CD14-positive monocyte (primary cell): ENCODE data around the gene CAMTA1. TPM values are rescaled to one million over a fixed set of nuclear protein-coding genes. Genes with fewer than 3 reads are reported as not detected.

Source experiments
- DNase-seq, 3 donors: peaks; one replicate each; pipeline ENCODE4 v3.0.0-alpha.2; 2011 to 2022
- H2AFZ ChIP-seq: 2 replicates; pipeline ENCODE4 v1.6.0; 2012; ENCODE audit warnings: mild to moderate bottlenecking, low read depth, low read length, inconsistent platforms; ENCODE audit not compliant: insufficient read depth, poor library complexity, severe bottlenecking
- H3K27ac ChIP-seq, 2 donors: 1 replicate in 1 of 2; 2 replicates in 1 of 2; pipeline ENCODE4 v1.5.1; 2012 to 2013; ENCODE audit warnings: low read length in 2 of 2, control low read depth in 1 of 2, inconsistent platforms in 1 of 2, low read depth in 1 of 2, mild to moderate bottlenecking in 1 of 2
- H3K27me3 ChIP-seq, 2 donors: one replicate each; pipeline versions ENCODE4 v1.6.0 to v1.6.1; 2011 to 2013; ENCODE audit warnings: low read length in 2 of 2; ENCODE audit not compliant: control insufficient read depth in 2 of 2, insufficient read depth in 2 of 2
- H3K36me3 ChIP-seq, 2 donors: replicated peaks in 1 of 2; 1 replicate in 1 of 2; 2 replicates in 1 of 2; pipeline versions ENCODE4 v1.5.1 to v1.6.1; 2012 to 2013; ENCODE audit warnings: low read length in 2 of 2, control low read depth in 1 of 2, inconsistent platforms in 1 of 2, mild to moderate bottlenecking in 1 of 2; ENCODE audit not compliant: insufficient read depth in 2 of 2, control insufficient read depth in 1 of 2
- H3K4me1 ChIP-seq, 2 donors: 1 replicate in 1 of 2; 2 replicates in 1 of 2; pipeline versions ENCODE4 v1.5.1 to v1.6.1; 2012 to 2013; ENCODE audit warnings: low read length in 2 of 2, control low read depth in 1 of 2, inconsistent platforms in 1 of 2, mild to moderate bottlenecking in 1 of 2, moderate library complexity in 1 of 2; ENCODE audit not compliant: insufficient read depth in 2 of 2, control insufficient read depth in 1 of 2
- H3K4me2 ChIP-seq: replicated peaks from 2 replicates; pipeline ENCODE3; 2012; ENCODE audit warnings: low read length, moderate library complexity, mild to moderate bottlenecking; ENCODE audit not compliant: poor library complexity, severe bottlenecking; ENCODE audit errors: extremely low read depth
- H3K4me3 ChIP-seq, 3 experiments: fragments of 200-600 bp in 1 of 3; sonication (generic) in 1 of 3; replicated peaks in 1 of 3; 1 replicate in 2 of 3; 2 replicates in 1 of 3; pipeline ENCODE4 v1.5.1; 2011 to 2013; ENCODE audit warnings: low read length in 3 of 3, mild to moderate bottlenecking in 3 of 3, control low read depth in 2 of 3, low read depth in 2 of 3, inconsistent platforms in 1 of 3, moderate library complexity in 1 of 3
- H3K79me2 ChIP-seq: 2 replicates; pipeline ENCODE4 v1.6.0; 2012; ENCODE audit warnings: mild to moderate bottlenecking, control low read depth, inconsistent platforms, low read length, moderate library complexity; ENCODE audit not compliant: insufficient read depth
- H3K9ac ChIP-seq: 2 replicates; pipeline ENCODE4 v1.6.0; 2017; ENCODE audit warnings: low read length, mild to moderate bottlenecking; ENCODE audit not compliant: insufficient read depth, poor library complexity, severe bottlenecking
- H3K9me3 ChIP-seq, 2 donors: replicated peaks in 1 of 2; 1 replicate in 1 of 2; 2 replicates in 1 of 2; pipeline versions ENCODE4 v1.5.1 to v1.6.1; 2012 to 2013; ENCODE audit warnings: low read length in 2 of 2, control low read depth in 1 of 2; ENCODE audit not compliant: control insufficient read depth in 1 of 2, insufficient read depth in 1 of 2
- H4K20me1 ChIP-seq: 2 replicates; pipeline ENCODE4 v1.6.0; 2012; ENCODE audit warnings: mild to moderate bottlenecking, low read length, control low read depth, moderate library complexity; ENCODE audit not compliant: insufficient read depth
- H3K27ac Mint-ChIP-seq, 7 donors: one replicate each; pipeline ENCODE4 v1.8.0; 2020; ENCODE audit warnings: mild to moderate bottlenecking in 7 of 7, mixed read lengths in 7 of 7, moderate library complexity in 6 of 7, inconsistent platforms in 2 of 7
- H3K27me3 Mint-ChIP-seq, 3 donors: one replicate each; pipeline ENCODE4 v1.8.0; 2021 to 2022; ENCODE audit warnings: low read depth in 3 of 3, mild to moderate bottlenecking in 3 of 3, mixed read lengths in 3 of 3, moderate library complexity in 3 of 3, inconsistent platforms in 1 of 3
- H3K36me3 Mint-ChIP-seq, 2 donors: one replicate each; pipeline ENCODE4 v1.8.0; 2020; ENCODE audit warnings: mixed read lengths in 2 of 2, inconsistent platforms in 1 of 2, mild to moderate bottlenecking in 1 of 2
- H3K4me1 Mint-ChIP-seq: one replicate; pipeline ENCODE4 v1.8.0; 2020; ENCODE audit warnings: mild to moderate bottlenecking, mixed read lengths
- H3K4me3 Mint-ChIP-seq, 2 donors: one replicate each; pipeline ENCODE4 v1.8.0; 2020; ENCODE audit warnings: mild to moderate bottlenecking in 2 of 2, mixed read lengths in 2 of 2, moderate library complexity in 1 of 2
- H3K9me3 Mint-ChIP-seq, 7 donors: one replicate each; pipeline ENCODE4 v1.8.0; 2020 to 2022; ENCODE audit warnings: mixed read lengths in 7 of 7, mild to moderate bottlenecking in 6 of 7, moderate library complexity in 6 of 7, inconsistent platforms in 2 of 7
- CTCF ChIP-seq: fragments of 200-600 bp; IDR thresholded peaks from one replicate; pipeline ENCODE4 v1.8.0; 2022; ENCODE audit warnings: antibody characterized with exemption, mild to moderate bottlenecking
- WGBS: methylation state at CpG from one replicate; pipeline ENCODE4 v1.1.5; 2013; ENCODE audit warnings: missing lambda C conversion rate; ENCODE audit not compliant: insufficient coverage; 5-methylcytosine and 5-hydroxymethylcytosine counted together
- intact Hi-C, 2 donors: fragments of 100-400 bp; cut with micrococcal nuclease; formaldehyde crosslinking; loops; one replicate each; pipeline versions ENCODE4 v1.15.0 to v1.15.1; 2023
- polyA plus RNA-seq, 3 donors: library from polyadenylated mRNA; depleted of rRNA in 1 of 3; unstranded in 2 of 3; stranded (reverse) in 1 of 3; fragments of 300-500 nt in 2 of 3; fragments of >200 nt in 1 of 3; fragmentation: Illumina TruSeq in 2 of 3; gene quantifications; 1 replicate in 2 of 3; 2 replicates in 1 of 3; pipeline ENCODE4 v1.2.3, GENCODE V29; 2012 to 2021

The CAMTA1 gene
- polyA plus RNA-seq, 3 donors = 52.0 to 89.6 (median 78.3) TPM

DNA sequence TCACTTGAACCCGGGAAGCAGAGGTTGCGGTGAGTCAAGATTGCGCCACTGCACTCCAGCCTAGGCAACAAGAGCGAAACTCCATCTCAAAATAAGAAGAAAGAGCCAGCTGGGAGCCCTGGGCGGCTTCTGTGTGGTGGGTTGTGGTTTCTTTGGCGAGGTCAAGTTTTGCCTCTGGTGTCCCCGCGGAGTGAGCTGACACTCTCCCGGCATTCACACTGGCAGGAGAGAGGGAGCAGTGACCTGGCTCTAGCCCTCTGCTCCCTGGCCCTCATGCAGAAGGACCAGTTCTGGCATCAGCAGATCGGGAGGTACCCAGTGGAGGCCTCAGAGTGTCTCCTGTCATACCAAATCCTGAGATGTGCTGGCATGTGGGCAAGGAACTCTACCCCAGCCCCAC lies 904.8 kb downstream of the CAMTA1 start:
- H3K27me3 Mint-ChIP-seq = peaks cover 10 to 16% (median 10%) of the 10 kb centered on the region in 3 donors

DNA sequence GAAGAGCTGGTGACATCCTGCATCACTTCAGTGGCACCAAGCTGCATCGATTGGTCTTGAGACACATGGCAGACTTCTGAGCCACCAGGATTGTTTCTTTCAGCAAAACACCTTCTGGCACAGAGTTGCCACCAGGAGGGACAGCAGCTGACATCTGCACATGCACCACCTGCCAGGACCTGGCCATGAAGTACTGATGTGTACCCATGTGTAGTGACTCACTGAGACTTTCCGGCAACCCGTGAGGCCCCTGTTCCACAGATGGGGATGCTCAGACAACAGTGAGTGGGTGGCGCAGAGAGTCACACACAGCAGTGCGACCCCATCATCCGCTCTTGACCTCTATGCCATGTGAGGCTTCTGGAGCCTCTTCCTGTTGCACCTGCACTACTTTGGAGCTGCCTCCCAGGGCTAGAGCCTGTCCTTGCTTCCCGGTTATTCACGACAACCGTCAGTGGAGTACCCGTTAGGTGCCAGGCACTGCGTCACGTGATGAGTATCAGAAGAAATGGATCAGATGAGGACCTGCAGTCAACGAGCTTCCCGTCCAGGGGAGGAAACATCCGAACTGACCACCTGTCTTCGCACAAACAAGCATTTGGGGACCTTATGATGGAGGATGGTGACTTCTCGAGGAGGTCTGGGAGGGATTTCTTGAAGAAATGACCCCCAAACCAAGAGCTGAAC lies 905.4 kb downstream of the CAMTA1 start:
- intact Hi-C loops = no loop called here
- Mint-ChIP-seq H3K27ac (no peak overlapping the region), H3K27me3 (peaks cover 6 to 16% (median 10%) of the 10 kb centered on the region in 3 donors), H3K4me3 (no peak overlapping the region), H3K36me3 (no peaks in the 10 kb centered on the region), H3K4me1 (no peaks in the 10 kb centered on the region), H3K9me3 (peaks cover 23 to 32% (median 28%) of the 10 kb centered on the region in 7 donors)
- no peak for DNase-seq
- Histone ChIP-seq H3K79me2 (no peaks in the 10 kb centered on the region), H4K20me1 (no peaks in the 10 kb centered on the region), H3K4me2 (no peak overlapping the region), H3K9me3 (peaks cover 22 to 26% of the 10 kb centered on the region in 2 donors), H3K27ac (no peak overlapping the region), H3K36me3 (no peaks in the 10 kb centered on the region), H3K9ac (no peak overlapping the region), H3K4me3 (no peak overlapping the region), H3K27me3 (no peaks in the 10 kb centered on the region), H3K4me1 (no peaks in the 10 kb centered on the region), H2AFZ (no peak overlapping the region)
- WGBS = 95% methylated on average over 16 of the region's 17 CpGs
- no peak for TF ChIP-seq CTCF

More for the DNA sequence above, 904.8 kb downstream of the CAMTA1 start:
- H3K36me3 Mint-ChIP-seq = no peaks in the 10 kb centered on the region
- Histone ChIP-seq H3K4me2 (no peak overlapping the region), H3K79me2 (no peaks in the 10 kb centered on the region), H2AFZ (no peak overlapping the region), H3K9ac (no peak overlapping the region), H3K36me3 (no peaks in the 10 kb centered on the region), H3K27me3 (no peaks in the 10 kb centered on the region), H3K4me3 (no peak overlapping the region), H4K20me1 (no peaks in the 10 kb centered on the region), H3K9me3 (peaks cover 22 to 26% of the 10 kb centered on the region in 2 donors), H3K4me1 (no peaks in the 10 kb centered on the region), H3K27ac (no peak overlapping the region)
- WGBS = 71% methylated on average over 6 of the region's 10 CpGs
- H3K4me1 Mint-ChIP-seq = no peaks in the 10 kb centered on the region
- no peak for TF ChIP-seq CTCF
- intact Hi-C loops = no loop called here
- no peak overlapping the region for H3K27ac Mint-ChIP-seq
- H3K4me3 Mint-ChIP-seq = no peak overlapping the region
- H3K9me3 Mint-ChIP-seq = peaks cover 23 to 32% (median 28%) of the 10 kb centered on the region in 7 donors
- DNase-seq = no peak
